ENCODE measurements around the gene INPPL1. TPM values are rescaled to one million over a fixed set of nuclear protein-coding genes. Genes with fewer than 3 reads are reported as not detected.

INPPL1 gene
- polyA plus RNA-seq, 1 donor (not counting 4 experiments of a cell fraction or from before 2014, with no cell fraction given), result 44.0 TPM

DNA sequence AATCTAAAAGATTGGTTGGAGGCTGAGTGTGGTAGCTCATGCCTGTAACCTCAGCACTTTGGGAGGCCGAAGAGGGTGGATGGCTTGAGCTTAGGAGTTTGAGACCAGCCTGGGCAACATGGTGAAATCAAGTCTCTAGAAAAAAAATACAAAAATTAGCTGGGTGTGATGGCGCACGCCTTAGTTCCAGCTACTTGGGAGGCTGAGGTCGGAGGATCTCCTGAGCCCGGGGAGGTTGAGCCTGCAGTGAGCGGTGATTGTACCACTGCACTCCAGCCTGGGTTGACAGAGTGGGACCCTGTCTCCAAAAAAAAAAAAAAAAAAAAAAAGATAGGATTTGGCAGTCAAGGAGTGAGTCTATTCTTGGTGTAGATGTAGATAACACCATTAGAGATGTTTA, 22.0 kb upstream of the INPPL1 start:
- FAIRE-seq (no peak), DNase-seq (ENCODE audit: low read depth, low spot score) (no peak)
- dilution Hi-C loops (cut with MboI; ENCODE audit: extremely low pct_ligation_motif_present, low sequenced_read_pairs), result no loop called here
- Histone ChIP-seq H4K20me1 (ENCODE audit: control insufficient read depth, extremely low read depth, insufficient read depth, low read length) (no peaks in the 10 kb centered on the region), H3K4me1 (ENCODE audit: control insufficient read depth, extremely low read depth, insufficient read depth, low read length) (peaks cover 3% of the 10 kb centered on the region), H3K27me3 (ENCODE audit: control insufficient read depth, extremely low read depth, insufficient read depth, low read length) (no peaks in the 10 kb centered on the region), H3K4me2 (ENCODE audit: control insufficient read depth, extremely low read depth, insufficient read depth, low read depth, low read length) (no peak overlapping the region), H3K79me2 (ENCODE audit: control insufficient read depth, insufficient read depth, low read length) (no peaks in the 10 kb centered on the region), H3K9ac (ENCODE audit: control insufficient read depth, extremely low read depth, insufficient read depth, low read length) (no peak overlapping the region), H3K27ac (ENCODE audit: control insufficient read depth, insufficient read depth, low read length) (no peak overlapping the region), H2AFZ (ENCODE audit: control insufficient read depth, low read length) (no peak overlapping the region), H3K36me3 (ENCODE audit: control insufficient read depth in 2 of 2, extremely low read depth in 1 of 2, insufficient read depth in 2 of 2, low read length in 2 of 2) (no peaks in the 10 kb centered on the region), H3K4me3 (ENCODE audit: control insufficient read depth in 2 of 3, extremely low read depth in 1 of 3, insufficient read depth in 2 of 3, low read depth in 1 of 3, low read length in 3 of 3) (no peak overlapping the region), H3K9me1 (ENCODE audit: control insufficient read depth, extremely low read depth, insufficient read depth, low read length) (no peaks in the 10 kb centered on the region), H3K9me3 (ENCODE audit: control insufficient read depth, low read depth, low read length) (no peaks in the 10 kb centered on the region)
- TF ChIP-seq, protein P1, sequence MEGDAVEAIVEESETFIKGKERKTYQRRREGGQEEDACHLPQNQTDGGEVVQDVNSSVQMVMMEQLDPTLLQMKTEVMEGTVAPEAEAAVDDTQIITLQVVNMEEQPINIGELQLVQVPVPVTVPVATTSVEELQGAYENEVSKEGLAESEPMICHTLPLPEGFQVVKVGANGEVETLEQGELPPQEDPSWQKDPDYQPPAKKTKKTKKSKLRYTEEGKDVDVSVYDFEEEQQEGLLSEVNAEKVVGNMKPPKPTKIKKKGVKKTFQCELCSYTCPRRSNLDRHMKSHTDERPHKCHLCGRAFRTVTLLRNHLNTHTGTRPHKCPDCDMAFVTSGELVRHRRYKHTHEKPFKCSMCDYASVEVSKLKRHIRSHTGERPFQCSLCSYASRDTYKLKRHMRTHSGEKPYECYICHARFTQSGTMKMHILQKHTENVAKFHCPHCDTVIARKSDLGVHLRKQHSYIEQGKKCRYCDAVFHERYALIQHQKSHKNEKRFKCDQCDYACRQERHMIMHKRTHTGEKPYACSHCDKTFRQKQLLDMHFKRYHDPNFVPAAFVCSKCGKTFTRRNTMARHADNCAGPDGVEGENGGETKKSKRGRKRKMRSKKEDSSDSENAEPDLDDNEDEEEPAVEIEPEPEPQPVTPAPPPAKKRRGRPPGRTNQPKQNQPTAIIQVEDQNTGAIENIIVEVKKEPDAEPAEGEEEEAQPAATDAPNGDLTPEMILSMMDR (optimal IDR thresholded peaks at IDR 0.05 in 1 of 3, IDR thresholded peaks at IDR 0.05 in 1 of 3, conservative IDR thresholded peaks at IDR 0.05 in 1 of 3; ENCODE audit: extremely low read depth in 1 of 3, insufficient read depth in 2 of 3, low read length in 3 of 3), result no peak
- no peak for TF ChIP-seq EZH2 (IDR thresholded peaks at IDR 0.05; ENCODE audit: low read length)

DNA sequence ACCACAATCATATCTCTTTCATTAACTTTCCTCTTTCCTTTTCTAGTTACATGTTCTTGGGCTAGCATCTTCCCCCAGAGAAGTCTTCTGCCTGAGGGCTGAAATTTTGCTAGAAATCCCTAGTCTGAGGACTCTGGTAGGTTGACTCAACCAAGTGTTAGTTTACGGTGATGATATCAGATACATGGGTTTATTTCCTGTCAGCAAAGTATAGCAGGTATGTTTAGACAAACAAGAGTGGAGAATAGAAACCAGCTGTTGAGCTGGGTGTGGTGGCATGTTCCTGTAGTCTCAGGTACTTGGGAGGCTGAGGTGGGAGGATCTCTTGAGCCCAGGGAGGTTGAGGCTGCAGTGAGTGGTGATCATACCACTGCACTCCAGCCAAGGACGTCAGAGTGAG, 21.4 kb upstream of the INPPL1 start:
- no peak overlapping the region for H3K4me2 ChIP-seq (ENCODE audit: control insufficient read depth, extremely low read depth, insufficient read depth, low read depth, low read length)
- no peaks in the 10 kb centered on the region for H3K9me1 ChIP-seq (ENCODE audit: control insufficient read depth, extremely low read depth, insufficient read depth, low read length)
- H2AFZ ChIP-seq (ENCODE audit: control insufficient read depth, low read length), result no peak overlapping the region
- no peaks in the 10 kb centered on the region for H3K9me3 ChIP-seq (ENCODE audit: control insufficient read depth, low read depth, low read length)
- no peak overlapping the region for H3K9ac ChIP-seq (ENCODE audit: control insufficient read depth, extremely low read depth, insufficient read depth, low read length)
- H3K36me3 ChIP-seq (ENCODE audit: control insufficient read depth in 2 of 2, extremely low read depth in 1 of 2, insufficient read depth in 2 of 2, low read length in 2 of 2), result no peaks in the 10 kb centered on the region
- peaks cover 3% of the 10 kb centered on the region for H3K4me1 ChIP-seq (ENCODE audit: control insufficient read depth, extremely low read depth, insufficient read depth, low read length)
- dilution Hi-C loops (cut with MboI; ENCODE audit: extremely low pct_ligation_motif_present, low sequenced_read_pairs), result no loop called here
- TF ChIP-seq, protein P1 (optimal IDR thresholded peaks at IDR 0.05 in 1 of 3, IDR thresholded peaks at IDR 0.05 in 1 of 3, conservative IDR thresholded peaks at IDR 0.05 in 1 of 3; ENCODE audit: extremely low read depth in 1 of 3, insufficient read depth in 2 of 3, low read length in 3 of 3), result no peak
- no peak for TF ChIP-seq EZH2 (IDR thresholded peaks at IDR 0.05; ENCODE audit: low read length)
- DNase-seq (ENCODE audit: low read depth, low spot score), result no peak
- no peaks in the 10 kb centered on the region for H4K20me1 ChIP-seq (ENCODE audit: control insufficient read depth, extremely low read depth, insufficient read depth, low read length)
- H3K27me3 ChIP-seq (ENCODE audit: control insufficient read depth, extremely low read depth, insufficient read depth, low read length), result no peaks in the 10 kb centered on the region
- H3K27ac ChIP-seq (ENCODE audit: control insufficient read depth, insufficient read depth, low read length), result no peak overlapping the region
- no peaks in the 10 kb centered on the region for H3K79me2 ChIP-seq (ENCODE audit: control insufficient read depth, insufficient read depth, low read length)
- FAIRE-seq, result no peak
- H3K4me3 ChIP-seq (ENCODE audit: control insufficient read depth in 2 of 3, extremely low read depth in 1 of 3, insufficient read depth in 2 of 3, low read depth in 1 of 3, low read length in 3 of 3), result no peak overlapping the region
